ENCODE results near the gene STAG1.

Gene STAG1

GRCh38 chr3:136703429-136703828, 48.7 kb downstream of the STAG1 start:
- no peaks in the 10 kb centered on the region for H3K27me3 Mint-ChIP-seq (ENCODE audit: low read depth)
- H3K9me3 Mint-ChIP-seq, result peaks cover 13% of the 10 kb centered on the region
- H3K36me3 Mint-ChIP-seq (ENCODE audit: low read depth), result peaks cover 15% of the 10 kb centered on the region
- no peaks in the 10 kb centered on the region for H3K4me1 Mint-ChIP-seq (ENCODE audit: low read depth)
- H3K27ac Mint-ChIP-seq, result no peak overlapping the region
- H3K4me3 Mint-ChIP-seq, result no peak overlapping the region

- Mint-ChIP-seq H3K9me3 (peaks cover 50% of the 10 kb centered on the region), H3K27me3 (ENCODE audit: low read depth) (no peaks in the 10 kb centered on the region), H3K27ac (no peak overlapping the region), H3K4me3 (no peak overlapping the region), H3K4me1 (ENCODE audit: low read depth) (peaks cover 8% of the 10 kb centered on the region), H3K36me3 (ENCODE audit: low read depth) (peaks cover 33% of the 10 kb centered on the region)
These were observed 52.8 kb downstream of the STAG1 start for GRCh38 chr3:136699271-136699828.

DNA sequence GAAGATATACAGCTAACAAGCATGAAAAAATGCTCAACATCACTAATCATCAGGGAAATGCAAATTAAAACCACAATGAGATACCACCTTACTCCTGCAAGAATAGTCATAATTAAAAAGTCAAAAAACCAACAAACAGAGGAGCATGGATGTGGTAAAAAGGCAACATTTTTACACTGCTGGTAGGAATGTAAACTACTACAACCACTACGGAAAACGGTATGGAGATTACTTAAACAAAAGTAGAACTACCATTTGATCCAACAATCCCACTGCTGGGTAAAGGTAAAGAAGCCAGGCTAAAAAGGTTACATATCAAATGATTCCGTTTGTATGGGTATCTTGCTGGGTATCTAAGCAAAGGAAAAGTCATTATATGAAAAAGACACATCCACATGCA, 53.8 kb downstream of the STAG1 start:
- Mint-ChIP-seq H3K9me3 (peaks cover 60% of the 10 kb centered on the region), H3K36me3 (ENCODE audit: low read depth) (peaks cover 38% of the 10 kb centered on the region), H3K4me3 (no peak overlapping the region), H3K27ac (no peak overlapping the region), H3K27me3 (ENCODE audit: low read depth) (no peaks in the 10 kb centered on the region), H3K4me1 (ENCODE audit: low read depth) (peaks cover 11% of the 10 kb centered on the region)

DNA sequence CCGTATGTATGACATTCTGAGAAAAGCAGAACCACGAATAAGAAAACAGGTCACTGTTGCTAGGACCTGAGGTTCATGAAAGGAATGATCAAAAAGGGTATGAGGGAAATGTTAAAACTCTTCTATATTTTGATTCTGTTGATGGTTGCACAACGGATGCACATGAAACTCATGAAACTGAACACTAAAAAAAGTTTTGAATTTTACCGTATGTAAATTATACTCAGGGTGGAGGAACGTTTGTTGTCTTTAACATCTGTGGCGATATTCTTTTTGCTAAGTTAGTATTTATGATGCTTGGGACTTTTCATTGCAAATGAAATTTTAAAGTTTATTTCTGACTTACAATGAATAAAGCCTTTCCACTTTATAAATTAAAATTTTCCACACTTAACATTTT, 55.4 kb downstream of the STAG1 start:
- Mint-ChIP-seq H3K27ac (no peak overlapping the region), H3K4me3 (no peak overlapping the region), H3K4me1 (ENCODE audit: low read depth) (peaks cover 11% of the 10 kb centered on the region), H3K36me3 (ENCODE audit: low read depth) (peaks cover 45% of the 10 kb centered on the region), H3K9me3 (peaks cover 69% of the 10 kb centered on the region), H3K27me3 (ENCODE audit: low read depth) (no peaks in the 10 kb centered on the region)

GRCh38 chr3:136694321-136694720, 57.9 kb downstream of the STAG1 start:
- H3K9me3 Mint-ChIP-seq, result peaks cover 73% of the 10 kb centered on the region
- peaks cover 14% of the 10 kb centered on the region for H3K4me1 Mint-ChIP-seq (ENCODE audit: low read depth)
- no peaks in the 10 kb centered on the region for H3K27me3 Mint-ChIP-seq (ENCODE audit: low read depth)
- H3K4me3 Mint-ChIP-seq, result peak overlapping the region; percentile 25
- no peak overlapping the region for H3K27ac Mint-ChIP-seq
- H3K36me3 Mint-ChIP-seq (ENCODE audit: low read depth), result peaks cover 42% of the 10 kb centered on the region

GRCh38 chr3:136690599-136690998, 61.6 kb downstream of the STAG1 start:
- H3K4me1 Mint-ChIP-seq (ENCODE audit: low read depth), result peaks cover 11% of the 10 kb centered on the region
- H3K27me3 Mint-ChIP-seq (ENCODE audit: low read depth), result no peaks in the 10 kb centered on the region
- no peak overlapping the region for H3K4me3 Mint-ChIP-seq
- H3K27ac Mint-ChIP-seq, result no peak overlapping the region
- peaks cover 37% of the 10 kb centered on the region for H3K36me3 Mint-ChIP-seq (ENCODE audit: low read depth)
- H3K9me3 Mint-ChIP-seq, result peaks cover 42% of the 10 kb centered on the region

- Mint-ChIP-seq H3K4me1 (ENCODE audit: low read depth) (peaks cover 6% of the 10 kb centered on the region), H3K27ac (no peak overlapping the region), H3K4me3 (no peak overlapping the region), H3K36me3 (ENCODE audit: low read depth) (peaks cover 28% of the 10 kb centered on the region), H3K9me3 (peaks cover 20% of the 10 kb centered on the region), H3K27me3 (ENCODE audit: low read depth) (no peaks in the 10 kb centered on the region)
These were observed 66.3 kb downstream of the STAG1 start for GRCh38 chr3:136685882-136686281.

GRCh38 chr3:136682740-136683312, 69.4 kb downstream of the STAG1 start:
- Mint-ChIP-seq H3K4me1 (ENCODE audit: low read depth) (peaks cover 2% of the 10 kb centered on the region), H3K4me3 (no peak overlapping the region), H3K27ac (no peak overlapping the region), H3K36me3 (ENCODE audit: low read depth) (peaks cover 17% of the 10 kb centered on the region), H3K9me3 (peaks cover 15% of the 10 kb centered on the region), H3K27me3 (ENCODE audit: low read depth) (no peaks in the 10 kb centered on the region)

GRCh38 chr3:136678981-136679380, 73.2 kb downstream of the STAG1 start:
- H3K27me3 Mint-ChIP-seq (ENCODE audit: low read depth), result no peaks in the 10 kb centered on the region
- H3K4me1 Mint-ChIP-seq (ENCODE audit: low read depth), result peaks cover 8% of the 10 kb centered on the region
- H3K27ac Mint-ChIP-seq, result no peak overlapping the region
- no peak overlapping the region for H3K4me3 Mint-ChIP-seq
- peaks cover 4% of the 10 kb centered on the region for H3K36me3 Mint-ChIP-seq (ENCODE audit: low read depth)
- peaks cover 4% of the 10 kb centered on the region for H3K9me3 Mint-ChIP-seq

DNA sequence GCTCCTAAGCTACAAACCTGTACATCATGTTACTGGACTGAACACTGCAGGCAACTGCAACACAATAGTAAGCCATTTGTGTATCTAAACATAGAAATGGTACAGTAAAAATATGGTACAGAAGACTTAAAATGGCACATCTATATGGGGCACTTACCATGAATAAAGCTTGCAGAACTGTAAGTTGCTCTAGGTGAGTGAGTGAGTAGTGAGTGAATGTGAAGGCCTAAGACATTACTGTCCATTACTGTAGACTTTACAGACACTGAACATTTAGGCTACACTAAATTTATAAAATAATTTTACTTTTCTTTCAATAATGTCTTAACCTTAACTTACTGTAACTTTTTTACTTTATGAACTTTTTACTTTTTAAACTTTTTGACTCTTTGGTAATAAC, 76.2 kb downstream of the STAG1 start:
- Mint-ChIP-seq H3K4me1 (ENCODE audit: low read depth) (peaks cover 13% of the 10 kb centered on the region), H3K27me3 (ENCODE audit: low read depth) (no peaks in the 10 kb centered on the region)

DNA sequence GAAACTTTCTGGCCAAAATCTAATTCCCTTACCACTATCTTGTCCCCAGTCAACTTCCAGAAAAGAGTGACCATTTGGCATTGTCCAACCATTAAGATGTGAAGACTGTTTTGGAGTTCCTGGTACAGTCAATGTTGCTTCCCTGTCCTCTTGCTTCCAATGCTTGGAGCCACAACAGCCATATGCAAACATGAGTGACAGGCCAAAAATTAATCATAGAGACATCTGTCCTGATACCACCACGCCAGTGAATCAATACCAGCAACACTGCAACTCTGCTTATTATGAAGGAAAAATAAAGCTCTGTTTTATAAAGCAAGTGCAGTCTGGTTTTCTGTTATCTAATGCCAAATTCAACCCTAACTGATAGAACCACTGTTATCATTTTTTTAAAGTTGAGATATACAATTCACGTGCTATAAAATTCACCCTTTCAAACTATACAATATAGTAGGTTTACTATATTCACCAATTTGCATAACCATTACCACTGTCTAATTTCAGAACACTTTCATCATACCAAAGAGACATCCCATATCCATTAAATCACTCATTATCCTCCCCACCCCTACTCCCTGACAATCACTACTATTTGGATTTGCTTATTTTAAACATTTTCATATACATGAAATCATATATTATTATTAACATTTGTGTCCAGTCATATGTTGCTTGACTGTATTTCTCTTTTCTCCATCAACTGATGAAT, 76.9 kb downstream of the STAG1 start:
- Mint-ChIP-seq H3K4me3 (no peak overlapping the region), H3K27ac (no peak overlapping the region), H3K27me3 (ENCODE audit: low read depth) (no peaks in the 10 kb centered on the region), H3K9me3 (no peaks in the 10 kb centered on the region), H3K36me3 (ENCODE audit: low read depth) (peaks cover 3% of the 10 kb centered on the region), H3K4me1 (ENCODE audit: low read depth) (peaks cover 13% of the 10 kb centered on the region)

More for the DNA sequence above, 76.2 kb downstream of the STAG1 start:
- no peak overlapping the region for H3K27ac Mint-ChIP-seq
- H3K9me3 Mint-ChIP-seq, result no peaks in the 10 kb centered on the region
- H3K4me3 Mint-ChIP-seq, result no peak overlapping the region
- peaks cover 3% of the 10 kb centered on the region for H3K36me3 Mint-ChIP-seq (ENCODE audit: low read depth)

DNA sequence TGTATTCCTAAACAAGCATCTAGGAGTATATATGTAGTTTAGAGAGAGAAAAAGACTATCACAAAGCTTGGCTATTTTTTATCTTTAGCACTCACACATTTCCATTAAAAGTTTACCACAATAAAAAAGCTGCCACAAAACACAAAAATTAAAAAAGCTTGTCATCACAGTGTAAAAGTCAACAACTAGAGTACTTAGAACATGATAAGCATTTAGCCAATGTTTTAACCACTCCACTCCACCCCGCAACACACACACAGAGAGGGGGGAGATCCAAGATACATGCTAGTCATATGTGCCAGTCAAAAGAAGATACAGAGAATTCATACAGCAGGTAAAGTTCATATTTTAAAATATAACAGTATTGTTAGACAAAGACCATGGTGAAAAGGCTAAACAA, 79.7 kb downstream of the STAG1 start:
- H3K9me3 Mint-ChIP-seq, result no peaks in the 10 kb centered on the region
- peaks cover 13% of the 10 kb centered on the region for H3K4me1 Mint-ChIP-seq (ENCODE audit: low read depth)
- H3K27ac Mint-ChIP-seq, result no peak overlapping the region
- H3K4me3 Mint-ChIP-seq, result no peak overlapping the region
- peaks cover 4% of the 10 kb centered on the region for H3K36me3 Mint-ChIP-seq (ENCODE audit: low read depth)
- no peaks in the 10 kb centered on the region for H3K27me3 Mint-ChIP-seq (ENCODE audit: low read depth)

DNA sequence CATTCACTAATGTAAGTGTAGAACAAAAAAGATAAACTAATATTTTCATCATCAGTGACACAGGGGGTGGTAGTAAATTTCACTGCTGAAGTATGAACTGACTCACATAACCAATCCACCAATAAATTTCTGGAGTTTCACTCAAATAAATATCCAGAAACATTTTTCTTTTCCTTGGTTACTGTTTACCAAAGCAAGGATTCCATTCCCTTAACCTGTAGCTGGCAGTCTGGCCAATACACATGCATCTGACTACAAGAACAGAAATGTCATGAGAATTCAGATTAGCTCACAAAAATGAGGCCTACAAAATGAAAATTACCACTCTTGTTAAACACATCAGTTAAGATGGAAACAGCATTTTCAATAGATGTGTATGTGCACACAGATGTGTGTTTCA, 80.3 kb downstream of the STAG1 start:
- Mint-ChIP-seq H3K36me3 (ENCODE audit: low read depth) (peaks cover 4% of the 10 kb centered on the region), H3K27ac (no peak overlapping the region), H3K27me3 (ENCODE audit: low read depth) (no peaks in the 10 kb centered on the region), H3K4me1 (ENCODE audit: low read depth) (peaks cover 16% of the 10 kb centered on the region), H3K9me3 (no peaks in the 10 kb centered on the region), H3K4me3 (no peak overlapping the region)

- H3K27me3 Mint-ChIP-seq (ENCODE audit: low read depth), result no peaks in the 10 kb centered on the region
- H3K27ac Mint-ChIP-seq, result no peak overlapping the region
- H3K4me3 Mint-ChIP-seq, result no peak overlapping the region
- H3K9me3 Mint-ChIP-seq, result no peaks in the 10 kb centered on the region
- H3K36me3 Mint-ChIP-seq (ENCODE audit: low read depth), result peaks cover 4% of the 10 kb centered on the region
- peaks cover 17% of the 10 kb centered on the region for H3K4me1 Mint-ChIP-seq (ENCODE audit: low read depth)
These were observed 82.0 kb downstream of the STAG1 start for GRCh38 chr3:136670166-136670565.

DNA sequence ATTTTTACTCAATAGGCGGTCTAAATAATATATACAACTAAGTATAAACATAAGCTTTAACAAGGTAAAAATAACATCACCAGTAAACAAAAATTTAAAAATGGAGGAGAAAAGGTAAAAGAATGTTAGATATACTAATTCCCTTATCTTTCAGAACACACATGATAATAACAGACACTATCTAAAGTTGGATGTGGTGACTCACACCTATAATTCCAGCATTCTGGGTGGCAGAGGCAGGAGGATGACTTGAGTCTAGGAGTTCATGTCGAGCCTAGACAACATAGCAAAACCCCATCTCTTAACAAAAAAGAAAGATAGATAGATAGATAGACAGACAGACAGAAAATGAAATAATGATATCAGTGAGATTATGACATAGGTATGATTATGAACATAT, 85.1 kb downstream of the STAG1 start:
- no peaks in the 10 kb centered on the region for H3K9me3 Mint-ChIP-seq
- no peaks in the 10 kb centered on the region for H3K27me3 Mint-ChIP-seq (ENCODE audit: low read depth)
- no peak overlapping the region for H3K4me3 Mint-ChIP-seq
- H3K27ac Mint-ChIP-seq, result no peak overlapping the region
- H3K4me1 Mint-ChIP-seq (ENCODE audit: low read depth), result peaks cover 10% of the 10 kb centered on the region
- H3K36me3 Mint-ChIP-seq (ENCODE audit: low read depth), result peaks cover 4% of the 10 kb centered on the region
